ENCODE measurements around the gene CNTROB.
"Not testable (repeated sequence)": the region's sequence is repeated elsewhere in the genome, so short reads cannot be mapped to it uniquely, and the experiment has no call there.

- TF ChIP-seq POLR2AphosphoS5 (IDR thresholded peaks at IDR 0.05; ENCODE audit: low read depth, low read length); POLR2A (IDR thresholded peaks at IDR 0.05; ENCODE audit: low read depth, low read length); TAF1 (IDR thresholded peaks at IDR 0.05; ENCODE audit: borderline replicate concordance, low read depth, low read length): not testable (repeated sequence)
Observed at GRCh38 chr17:7953266-7953665, 21.3 kb downstream of the CNTROB start.

All from GM12892 (cell line).